GM12875 (cell line): ENCODE data around the gene LIN7B.
A peak's percentile ranks its signal among the peaks of the same experiment; 100 is the strongest.

ENCODE experiments used
- H3K4me3 ChIP-seq: one replicate; pipeline ENCODE4 v1.5.1; 2011; ENCODE audit warnings: low read depth, low read length, control low read depth
- TF ChIP-seq, protein P1 (sequence below): IDR thresholded peaks from 2 replicates; pipeline ENCODE4 v1.5.1; 2011; ENCODE audit warnings: low read depth, mild to moderate bottlenecking, control low read depth, inconsistent platforms, low read length, moderate library complexity, borderline replicate concordance; ENCODE audit not compliant: insufficient read depth

The LIN7B gene

DNA sequence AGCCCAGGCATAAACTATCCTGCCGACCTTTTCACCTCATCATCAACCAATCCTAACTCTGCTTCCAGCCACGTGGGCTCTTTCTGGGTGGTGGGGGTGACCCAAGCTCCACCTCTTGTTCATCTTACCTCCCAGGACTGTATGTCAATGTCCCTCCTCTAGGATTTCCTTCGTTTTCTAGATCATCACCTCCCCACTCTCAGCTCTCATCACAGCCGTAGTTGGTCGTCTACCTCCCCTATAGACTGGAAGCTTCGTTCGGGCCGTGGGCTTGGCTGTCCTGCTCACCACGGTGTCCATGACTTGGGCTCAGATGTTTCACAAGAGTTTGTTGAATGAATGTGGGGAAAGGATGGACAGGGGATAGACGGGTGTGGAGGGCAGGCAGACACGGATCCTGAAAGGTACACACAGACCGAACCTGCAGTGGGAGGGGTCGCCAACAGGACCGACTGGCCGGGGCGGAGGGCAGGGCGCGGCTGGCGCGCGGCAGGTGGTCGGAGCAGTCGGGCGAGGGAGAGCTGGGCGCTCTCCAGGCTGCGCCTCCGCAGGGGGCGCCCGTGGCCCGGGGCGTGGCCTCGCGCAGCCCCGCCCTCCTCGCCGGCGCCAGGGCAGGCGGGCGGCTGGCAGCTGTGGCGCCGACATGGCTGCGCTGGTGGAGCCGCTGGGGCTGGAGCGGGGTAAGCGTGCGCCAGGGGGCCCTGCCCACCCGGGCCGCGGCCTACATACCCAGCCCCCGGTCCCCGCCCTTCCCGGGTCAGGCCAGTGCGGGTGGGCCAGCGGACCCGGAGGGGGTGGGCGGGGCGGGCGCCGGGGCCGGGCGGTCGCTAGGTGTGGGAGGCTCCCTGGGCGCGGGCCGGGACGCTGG lies at the start of gene LIN7B:
LIN7B (plus strand) TSS at position 609 of the 868 bp plus-strand sequence; CDS start at position 644, 35 bp downstream.
- peak within 1 kb of the TSS; percentile 71 for H3K4me3 ChIP-seq
- TF ChIP-seq, protein P1, sequence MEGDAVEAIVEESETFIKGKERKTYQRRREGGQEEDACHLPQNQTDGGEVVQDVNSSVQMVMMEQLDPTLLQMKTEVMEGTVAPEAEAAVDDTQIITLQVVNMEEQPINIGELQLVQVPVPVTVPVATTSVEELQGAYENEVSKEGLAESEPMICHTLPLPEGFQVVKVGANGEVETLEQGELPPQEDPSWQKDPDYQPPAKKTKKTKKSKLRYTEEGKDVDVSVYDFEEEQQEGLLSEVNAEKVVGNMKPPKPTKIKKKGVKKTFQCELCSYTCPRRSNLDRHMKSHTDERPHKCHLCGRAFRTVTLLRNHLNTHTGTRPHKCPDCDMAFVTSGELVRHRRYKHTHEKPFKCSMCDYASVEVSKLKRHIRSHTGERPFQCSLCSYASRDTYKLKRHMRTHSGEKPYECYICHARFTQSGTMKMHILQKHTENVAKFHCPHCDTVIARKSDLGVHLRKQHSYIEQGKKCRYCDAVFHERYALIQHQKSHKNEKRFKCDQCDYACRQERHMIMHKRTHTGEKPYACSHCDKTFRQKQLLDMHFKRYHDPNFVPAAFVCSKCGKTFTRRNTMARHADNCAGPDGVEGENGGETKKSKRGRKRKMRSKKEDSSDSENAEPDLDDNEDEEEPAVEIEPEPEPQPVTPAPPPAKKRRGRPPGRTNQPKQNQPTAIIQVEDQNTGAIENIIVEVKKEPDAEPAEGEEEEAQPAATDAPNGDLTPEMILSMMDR: peak; percentile 81

GRCh38 chr19:49064768-49065611 lies 49.2 kb upstream of the LIN7B start, which contains the start of gene NTF4:
Gene NTF4, minus strand, starts transcription at chr19:49064818. Its CDS starts 2,821 bp downstream, at chr19:49061997.
- TF ChIP-seq, protein P1: no peak
- H3K4me3 ChIP-seq: no peak within 1 kb of the TSS

GRCh38 chr19:49065905-49066512 lies 48.2 kb upstream of the LIN7B start:
- no peak overlapping the region for H3K4me3 ChIP-seq
- TF ChIP-seq, protein P1: no peak

GRCh38 chr19:49067554-49067953 lies 46.6 kb upstream of the LIN7B start:
- H3K4me3 ChIP-seq: no peak overlapping the region
- TF ChIP-seq, protein P1: no peak

GRCh38 chr19:49069026-49069425 lies 45.1 kb upstream of the LIN7B start:
- TF ChIP-seq, protein P1: no peak
- H3K4me3 ChIP-seq: no peak overlapping the region

GRCh38 chr19:49070416-49070815 lies 43.8 kb upstream of the LIN7B start:
- TF ChIP-seq, protein P1: no peak
- H3K4me3 ChIP-seq: no peak overlapping the region
